Coronary artery (tissue), 2 donors: ENCODE data around the gene PFKFB3.

Experiments used
- DNase-seq: peaks from one replicate; pipeline ENCODE4 v3.0.0-alpha.2; 2017; ENCODE audit warnings: low spot score
- H3K27ac ChIP-seq, 2 donors: fragments of 200-600 bp; sonication (generic); one replicate each; pipeline ENCODE4 v1.5.1; 2016 to 2019
- H3K4me3 ChIP-seq: fragments of 200-600 bp; sonication (generic); 2 replicates; pipeline ENCODE4 v1.5.1; 2016; ENCODE audit warnings: mild to moderate bottlenecking, moderate library complexity
- CTCF ChIP-seq: fragments of 200-600 bp; sonication (generic); IDR thresholded peaks from one replicate; pipeline ENCODE4 v1.5.1; 2019; ENCODE audit warnings: antibody characterized with exemption

The PFKFB3 gene

GRCh38 chr10:6226216-6226615 is 23.5 kb downstream of the PFKFB3 start:
- DNase-seq = no peak
- no peak overlapping the region for H3K27ac ChIP-seq
- no peak overlapping the region for H3K4me3 ChIP-seq
- no peak for TF ChIP-seq CTCF

GRCh38 chr10:6227346-6227745 is 24.6 kb downstream of the PFKFB3 start:
- no peak for TF ChIP-seq CTCF
- Histone ChIP-seq H3K27ac (no peak overlapping the region), H3K4me3 (no peak overlapping the region)
- no peak for DNase-seq

GRCh38 chr10:6228010-6228511 is 25.3 kb downstream of the PFKFB3 start:
- no peak for DNase-seq
- no peak overlapping the region for H3K4me3 ChIP-seq
- no peak overlapping the region for H3K27ac ChIP-seq
- TF ChIP-seq CTCF = no peak

GRCh38 chr10:6228647-6229046 is 25.9 kb downstream of the PFKFB3 start:
- DNase-seq = no peak
- no peak overlapping the region for H3K27ac ChIP-seq
- no peak for TF ChIP-seq CTCF
- H3K4me3 ChIP-seq = no peak overlapping the region

- no peak for TF ChIP-seq CTCF
- H3K27ac ChIP-seq = no peak overlapping the region
- DNase-seq = no peak
- no peak overlapping the region for H3K4me3 ChIP-seq
Observed at GRCh38 chr10:6229290-6229689, 26.6 kb downstream of the PFKFB3 start.

- TF ChIP-seq CTCF = no peak
Observed at GRCh38 chr10:6229746-6230145, 27.0 kb downstream of the PFKFB3 start.

DNA sequence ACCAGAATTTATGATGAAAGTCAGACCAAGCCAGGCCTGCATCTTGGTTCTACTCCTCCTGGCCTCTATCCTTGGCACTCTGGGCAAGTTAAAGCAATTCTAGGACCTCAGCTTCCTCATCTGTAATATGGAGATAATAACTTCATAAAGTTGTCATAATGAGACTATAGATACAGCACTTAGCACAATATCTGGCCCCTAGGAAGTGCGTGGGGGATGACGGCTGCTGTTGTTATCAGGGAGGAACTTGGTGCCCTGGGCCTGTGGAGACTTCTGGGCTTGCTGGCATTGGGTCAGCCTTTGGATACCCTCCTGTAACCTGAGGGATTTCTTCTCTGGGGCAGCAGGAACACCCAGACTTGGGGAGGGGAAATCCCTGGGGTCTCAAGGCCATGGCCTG is 27.6 kb downstream of the PFKFB3 start:
- TF ChIP-seq CTCF = no peak
- Histone ChIP-seq H3K4me3 (no peak overlapping the region), H3K27ac (no peak overlapping the region)
- no peak for DNase-seq

More at GRCh38 chr10:6229746-6230145, 27.0 kb downstream of the PFKFB3 start:
- Histone ChIP-seq H3K27ac (no peak overlapping the region), H3K4me3 (no peak overlapping the region)
- DNase-seq = no peak
